ENCODE data around the gene ADAMTS10.
"Not testable (repeated sequence)": the region's sequence is repeated elsewhere in the genome, so short reads cannot be mapped to it uniquely, and the experiment has no call there.

Gene ADAMTS10

DNA sequence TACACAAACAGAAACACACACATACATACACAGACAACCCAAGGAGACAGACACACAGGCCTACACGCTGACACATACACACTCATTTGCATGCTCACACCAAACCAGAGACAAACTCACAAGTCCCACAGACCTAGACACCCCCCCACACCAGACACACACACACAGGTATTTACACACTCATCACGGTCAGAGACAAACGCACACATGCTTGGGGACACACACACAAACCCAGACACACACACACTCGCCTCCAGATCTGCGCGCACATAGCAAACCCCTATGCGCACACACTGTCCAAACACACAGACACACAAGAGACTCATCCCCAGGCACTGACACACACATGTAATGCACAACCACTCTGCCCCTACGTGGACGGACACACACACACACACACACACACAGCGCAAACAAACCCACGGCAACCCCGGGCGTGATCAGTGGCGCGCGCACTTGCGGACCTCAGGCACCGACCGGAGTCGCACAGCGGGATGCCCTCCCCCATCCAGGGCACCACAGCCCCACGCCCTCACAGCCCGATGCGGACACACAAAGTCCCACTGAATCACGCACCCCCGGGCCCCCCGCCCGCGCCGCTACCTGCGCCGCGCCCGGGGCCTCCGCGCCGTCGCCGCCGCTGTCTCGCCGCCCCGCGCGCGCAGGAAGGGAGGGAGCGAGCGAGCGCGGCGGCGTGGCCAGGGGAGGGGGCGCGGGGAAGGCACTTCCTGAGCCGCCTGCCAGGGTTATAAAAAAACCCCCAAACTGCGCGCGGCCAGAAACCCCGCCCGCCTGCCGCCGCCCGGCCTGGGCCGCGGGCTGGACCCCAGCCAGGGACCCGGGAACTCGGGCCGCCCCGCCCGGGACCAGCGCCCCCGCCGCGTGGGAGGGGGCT lies at the start of gene ADAMTS10:
ADAMTS10 (minus strand) TSS at position 675 of the 895 bp plus-strand sequence. CDS start 5,005 bp downstream, outside the sequence.
- peak; percentile 74 for DNase-seq

DNA sequence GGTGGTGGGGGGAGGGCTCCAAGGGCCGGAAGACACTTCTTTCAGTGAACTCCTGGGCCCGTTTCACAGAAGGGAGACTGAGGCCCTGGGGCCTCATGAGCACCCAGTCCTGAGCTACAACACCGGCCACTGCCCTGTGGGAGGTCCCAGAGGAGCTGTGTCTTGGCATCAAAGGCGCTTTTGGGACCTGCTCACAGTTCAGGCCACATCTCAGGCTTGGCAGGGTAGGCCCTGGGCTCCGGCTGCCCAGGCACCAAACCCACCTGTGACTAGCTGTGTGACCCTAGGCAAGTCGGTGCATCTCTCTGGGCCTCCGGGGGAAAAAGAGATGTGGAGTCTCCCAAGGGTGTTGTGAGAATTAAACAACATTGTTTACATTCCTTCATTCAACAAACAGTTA lies 49.4 kb upstream of the ADAMTS10 start:
- no peak for DNase-seq

DNA sequence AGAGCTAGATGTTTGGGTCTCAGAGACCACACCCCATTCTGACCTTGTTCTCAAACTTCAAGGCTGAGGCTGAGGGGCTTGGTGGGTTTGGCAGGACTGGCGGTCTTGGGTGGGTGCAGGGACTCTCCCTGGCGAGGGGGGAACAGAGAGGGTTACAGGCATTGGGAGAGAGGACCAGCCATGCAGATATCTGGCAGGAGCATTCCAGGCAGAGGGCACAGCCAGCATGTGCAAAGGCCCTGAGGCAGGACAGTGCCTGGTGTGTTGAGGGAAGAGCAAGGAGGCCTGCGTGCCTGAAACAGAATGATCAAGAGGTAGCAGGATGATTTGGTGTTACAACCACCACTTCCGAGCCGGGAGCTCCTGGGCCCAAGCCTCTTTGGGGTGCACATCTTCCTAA lies 47.4 kb upstream of the ADAMTS10 start:
- no peak for DNase-seq

DNA sequence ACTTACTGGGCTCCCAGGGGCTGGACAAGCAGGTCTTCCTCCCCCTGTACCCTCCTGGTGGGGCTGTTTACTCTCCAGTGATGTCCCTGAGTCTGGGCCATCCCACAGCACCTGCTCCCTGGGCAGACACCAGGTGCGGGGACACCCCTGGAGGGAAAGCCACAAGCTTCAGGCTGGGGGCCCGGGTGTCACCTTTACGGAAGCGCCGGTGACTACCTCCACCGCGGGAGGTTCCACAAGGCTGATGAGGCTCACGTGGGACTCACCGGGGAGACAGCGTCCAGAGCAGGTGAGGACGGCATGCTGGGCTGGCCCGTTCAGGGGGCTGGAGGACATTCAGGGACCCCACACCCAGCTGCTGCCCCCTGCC lies 44.8 kb upstream of the ADAMTS10 start:
- no peak for DNase-seq

DNA sequence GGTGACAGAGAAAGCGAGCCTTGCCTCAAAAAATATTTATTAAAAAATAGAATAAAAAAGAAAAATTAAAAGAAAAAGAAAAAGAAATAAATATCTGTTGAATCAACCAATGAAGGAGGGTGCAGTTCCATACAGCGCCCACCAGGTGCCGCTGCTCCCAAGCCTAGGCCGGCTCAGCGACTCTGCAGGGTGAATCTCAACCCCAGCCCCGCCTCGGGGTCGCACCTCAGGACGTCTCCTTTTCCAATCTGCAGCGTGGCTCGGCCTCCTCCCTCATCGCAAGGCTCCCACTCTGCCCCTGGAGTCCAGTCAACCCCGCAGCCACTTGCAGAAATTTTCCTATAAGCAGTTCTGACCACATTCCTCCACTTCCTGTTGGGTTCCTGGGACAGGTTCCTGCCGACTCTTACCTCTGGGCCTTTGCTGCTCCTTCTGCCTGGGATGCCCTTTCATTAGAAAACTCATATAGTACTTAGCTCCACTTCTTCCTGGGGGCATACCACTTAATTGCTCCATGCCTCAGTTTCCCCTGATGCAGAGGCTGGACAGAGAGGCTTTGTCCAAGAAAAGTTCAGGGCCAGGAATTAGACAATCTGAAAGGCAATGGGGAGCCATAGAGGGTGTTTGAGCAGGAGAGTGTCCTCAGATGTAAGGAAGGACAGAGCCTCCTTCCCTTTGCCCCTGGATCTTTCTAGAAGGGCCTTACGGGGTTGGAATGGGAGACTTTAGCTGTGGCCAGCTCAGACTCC lies 44.2 kb upstream of the ADAMTS10 start:
- peak; percentile 55 for DNase-seq

DNA sequence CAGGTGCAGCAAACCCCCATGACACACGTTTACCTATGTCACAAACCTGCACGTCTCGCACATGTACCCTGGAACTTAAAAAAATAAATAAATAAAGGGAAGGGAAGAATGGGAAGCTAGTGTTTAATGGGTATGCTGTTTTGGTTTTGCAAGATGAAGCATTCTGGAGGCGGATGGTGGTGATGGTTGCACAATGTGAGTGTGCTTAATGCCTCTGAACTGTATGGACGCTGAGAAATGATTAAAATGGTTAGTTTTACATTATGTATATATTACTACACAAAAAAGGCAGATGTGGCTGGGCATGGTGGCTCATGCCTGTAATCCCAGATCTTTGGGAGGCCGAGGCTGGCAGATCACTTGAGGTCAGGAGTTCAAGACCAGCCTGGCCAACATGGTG lies 37.7 kb upstream of the ADAMTS10 start:
- no peak for DNase-seq

DNA sequence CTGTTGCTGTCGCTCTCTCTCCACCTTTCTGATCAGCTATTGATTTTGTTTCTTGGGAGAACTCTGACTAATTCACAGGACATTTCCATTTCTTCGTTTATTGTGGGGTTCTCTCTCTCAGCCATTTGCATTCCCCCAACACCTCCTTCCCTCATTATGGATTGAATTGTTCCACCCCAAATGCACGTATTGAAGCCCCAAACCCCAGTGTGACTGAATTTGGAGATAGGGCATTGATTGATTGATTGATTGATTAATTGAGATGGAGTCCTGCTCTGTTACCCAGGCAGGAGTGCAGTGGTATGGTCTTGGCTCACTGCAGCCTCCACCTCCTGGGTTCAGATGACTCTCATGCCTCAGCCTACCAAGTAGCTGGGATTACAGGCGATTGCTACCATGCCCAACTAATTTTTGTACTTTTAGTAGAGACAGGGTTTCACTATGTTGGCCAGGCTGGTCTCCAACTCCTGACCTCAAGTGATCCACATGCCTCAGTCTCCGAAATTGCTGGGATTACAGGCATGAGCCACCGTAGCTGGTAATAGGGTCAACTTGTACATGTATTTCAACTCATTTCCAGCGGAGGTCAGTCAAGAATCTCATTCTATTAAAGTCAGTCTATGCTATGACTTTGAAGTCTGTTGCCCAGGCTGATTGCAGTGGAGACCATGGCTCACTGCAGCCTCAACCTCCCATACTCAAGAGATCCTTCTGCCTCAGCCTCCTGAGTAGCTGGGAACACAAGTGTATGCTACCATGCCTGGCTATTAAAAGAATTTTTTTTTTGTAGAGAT lies 33.5 kb upstream of the ADAMTS10 start:
- DNase-seq = no peak

DNA sequence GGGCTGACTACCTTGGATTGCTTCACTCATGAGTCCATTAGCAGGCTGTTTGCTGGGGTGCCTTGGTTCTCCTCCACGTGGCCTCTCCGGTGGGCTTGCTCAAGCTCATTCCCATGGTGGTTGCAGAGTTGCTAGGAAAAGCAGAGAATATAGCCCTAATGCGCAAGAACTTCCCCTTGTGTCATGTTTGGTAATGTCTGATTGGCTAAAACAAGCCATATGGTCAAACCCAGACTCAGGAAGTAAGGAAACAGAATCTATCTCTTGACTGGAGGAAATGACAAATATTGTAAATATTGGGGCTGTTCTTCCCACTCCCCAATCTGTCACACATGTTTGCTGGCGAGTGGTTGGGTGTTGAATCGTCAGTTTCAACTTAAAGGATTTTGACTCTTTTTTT lies 32.0 kb upstream of the ADAMTS10 start:
- no peak for DNase-seq

DNA sequence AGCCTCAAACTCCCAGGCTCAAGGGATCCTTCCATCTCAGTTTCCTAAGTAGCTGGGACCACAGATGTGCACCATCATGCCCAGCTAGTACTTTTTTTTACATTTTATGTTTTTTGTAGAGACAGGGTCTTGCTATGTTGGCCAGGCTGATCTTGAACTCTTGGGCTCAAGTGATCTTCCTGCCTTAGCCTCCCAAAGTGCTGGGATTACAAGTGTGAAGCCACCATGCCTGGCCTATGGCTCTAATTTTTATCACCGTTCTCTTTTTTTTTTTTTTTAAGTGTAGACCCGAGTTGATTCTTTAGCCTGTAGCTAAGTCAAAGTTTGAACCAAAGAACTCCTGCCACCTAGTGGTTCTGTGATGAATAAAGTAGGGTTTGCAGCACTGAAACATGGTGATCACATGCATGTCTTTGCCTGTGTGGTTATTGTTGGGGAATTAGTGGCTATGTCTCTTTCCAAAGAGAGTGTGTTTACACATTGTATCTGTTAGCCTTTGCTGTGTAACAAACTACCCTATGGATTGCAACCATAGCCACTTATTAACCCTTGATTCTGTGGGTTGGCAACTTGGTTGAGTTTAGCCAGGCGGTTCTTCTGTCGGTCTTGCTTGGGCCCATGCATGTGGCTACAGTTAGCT lies 31.5 kb upstream of the ADAMTS10 start:
- no peak for DNase-seq

DNA sequence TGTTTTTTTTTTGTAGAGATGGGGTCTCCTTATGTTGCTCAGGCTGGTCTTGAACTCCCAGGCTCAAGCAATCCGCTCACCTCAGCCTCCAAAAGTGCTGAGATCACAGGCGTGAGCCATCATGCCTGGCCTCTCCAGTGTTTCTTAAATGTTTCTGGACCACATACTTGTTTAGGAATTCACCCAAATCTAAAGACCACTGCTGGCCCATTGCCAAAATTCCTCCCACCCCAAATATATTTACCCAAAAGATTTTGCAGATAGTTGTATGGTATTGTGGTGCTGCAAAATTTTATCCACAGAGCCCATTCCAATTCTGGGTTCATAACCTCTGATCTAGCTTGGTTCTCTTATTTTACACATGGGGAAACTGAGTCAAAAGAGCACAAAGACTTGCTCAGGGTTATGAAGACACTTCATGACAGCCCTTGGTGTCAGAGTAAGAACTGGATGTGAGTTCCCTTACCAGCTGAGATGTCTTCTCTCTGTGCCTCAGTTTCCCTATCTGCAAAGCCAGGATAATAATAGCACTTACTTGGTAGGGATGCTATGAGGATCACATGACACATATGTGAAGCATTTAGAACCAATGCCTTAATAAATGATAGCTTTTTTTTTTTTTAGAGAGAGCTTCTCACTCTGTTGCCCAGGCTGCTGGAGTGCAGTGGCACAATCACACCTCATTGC lies 30.8 kb upstream of the ADAMTS10 start:
- no peak for DNase-seq

DNA sequence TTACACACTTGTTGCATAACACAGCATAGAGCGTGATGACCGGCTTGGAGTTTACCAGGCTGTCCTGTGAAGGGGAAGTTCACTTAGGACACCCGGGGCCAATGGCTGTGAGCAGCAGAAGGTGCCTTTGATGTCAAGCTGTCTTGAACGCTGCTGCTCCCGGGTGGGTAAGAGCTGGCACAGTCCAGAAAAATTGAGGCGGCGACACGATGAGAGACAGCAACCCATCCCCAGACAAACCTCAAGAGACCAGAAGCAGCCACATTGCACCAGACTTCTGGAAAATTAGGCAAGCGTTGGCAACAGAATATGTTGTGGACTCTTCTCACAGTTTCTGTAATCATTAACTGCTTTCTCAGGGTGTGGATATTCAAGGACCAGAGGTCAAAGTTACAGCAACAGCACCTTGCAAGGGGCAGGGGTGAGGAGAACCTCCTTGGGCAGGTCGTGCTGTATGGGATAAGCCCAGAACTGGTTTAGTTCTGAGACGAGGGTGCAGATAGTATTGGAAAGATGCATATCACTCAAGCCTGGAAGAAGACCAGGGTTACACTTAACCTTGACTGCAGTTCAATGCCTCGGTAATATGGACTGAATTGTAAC lies 30.0 kb upstream of the ADAMTS10 start:
- peak; percentile 51 for DNase-seq

DNA sequence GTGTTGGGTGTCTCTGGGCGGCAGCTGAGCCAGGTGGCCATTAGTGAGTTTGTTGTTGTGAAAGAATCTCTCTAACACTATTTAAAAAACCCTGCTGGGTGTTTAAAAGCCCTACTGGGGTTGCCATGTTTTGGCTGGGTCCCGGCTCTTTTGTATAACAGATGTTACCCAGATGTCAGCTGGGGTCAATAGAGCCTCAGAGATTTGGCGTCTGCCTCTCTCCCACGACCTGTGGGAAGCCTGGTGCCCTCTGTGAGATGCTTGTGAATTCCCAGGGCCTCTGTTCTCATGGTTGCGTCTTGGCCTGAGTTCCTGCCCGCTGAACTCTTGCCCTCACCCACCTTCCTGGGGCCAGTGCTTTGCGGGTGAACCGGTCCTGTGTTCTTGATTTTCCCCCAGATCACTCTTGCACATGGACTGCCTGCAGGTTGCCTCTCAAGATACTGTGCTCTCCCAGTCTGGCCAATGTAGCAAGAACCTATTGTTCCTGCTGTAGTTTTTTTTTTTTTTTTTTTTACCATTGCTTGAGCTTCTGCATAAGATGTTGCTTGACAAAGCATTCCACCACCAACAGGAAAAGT lies 29.4 kb upstream of the ADAMTS10 start:
- no peak for DNase-seq

DNA sequence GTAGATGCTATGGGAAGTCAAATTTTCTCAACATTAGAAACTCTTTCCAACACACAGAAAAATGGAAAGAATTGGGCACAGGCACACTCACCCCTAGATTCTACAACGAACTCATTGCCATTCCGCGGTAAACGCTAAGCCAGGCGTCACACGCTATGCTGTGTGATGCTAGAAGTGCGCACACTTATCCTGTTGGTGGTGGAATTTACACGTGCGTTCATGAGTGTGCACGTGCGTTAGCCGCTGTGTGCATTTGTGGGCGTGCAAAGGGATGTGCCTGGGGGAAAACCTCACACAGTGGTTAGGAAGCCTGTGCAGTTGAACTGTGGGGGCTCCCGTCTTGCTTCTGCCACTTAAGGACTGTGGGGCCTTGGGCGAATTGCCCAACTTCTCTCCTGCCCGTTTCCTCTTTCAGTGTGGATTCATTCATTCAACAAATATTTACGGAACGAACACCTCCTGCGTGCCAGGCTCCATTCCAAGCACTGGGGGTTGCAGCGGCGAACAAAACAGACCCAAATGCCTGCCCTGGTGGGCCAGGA lies 27.6 kb upstream of the ADAMTS10 start:
- DNase-seq = peak; percentile 43

DNA sequence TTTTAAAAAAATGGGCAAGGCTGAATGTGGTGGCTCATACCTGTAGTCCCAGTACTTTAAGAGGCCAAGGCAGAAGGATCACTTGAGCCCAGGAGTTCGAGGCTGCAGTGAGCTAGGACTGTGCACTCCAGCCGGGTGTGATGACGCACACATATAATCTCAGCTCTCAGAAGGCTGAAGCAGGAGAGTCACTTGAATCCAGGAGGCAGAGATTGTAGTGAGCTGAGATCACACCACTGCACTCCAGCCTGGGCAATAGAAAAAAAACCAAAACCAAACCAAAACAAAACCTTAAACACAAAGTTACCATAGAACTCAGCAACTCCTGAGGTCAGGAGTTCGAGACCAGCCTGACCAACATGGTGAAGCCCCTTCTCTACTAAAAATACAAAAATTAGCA lies 26.6 kb upstream of the ADAMTS10 start:
- DNase-seq = not testable (repeated sequence)

DNA sequence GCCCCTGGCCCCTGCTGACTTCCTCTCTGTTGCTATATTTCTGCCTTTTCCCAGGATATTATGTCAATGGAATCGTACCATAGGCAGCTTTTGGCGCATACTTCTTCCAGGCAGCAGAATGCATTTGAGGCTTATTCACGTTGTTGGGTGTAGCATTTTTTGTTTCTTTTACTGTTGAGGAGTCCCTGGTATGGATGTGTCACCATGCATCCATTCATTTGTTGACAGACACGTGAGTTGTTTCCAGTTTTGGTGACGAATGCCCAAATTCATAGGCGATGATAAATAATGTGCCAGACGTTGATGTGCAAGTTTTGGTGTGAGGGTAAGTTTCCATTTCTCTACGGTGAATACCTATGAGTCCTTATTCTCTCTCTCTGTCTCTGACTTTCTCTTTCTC lies 24.9 kb upstream of the ADAMTS10 start:
- DNase-seq = no peak

DNA sequence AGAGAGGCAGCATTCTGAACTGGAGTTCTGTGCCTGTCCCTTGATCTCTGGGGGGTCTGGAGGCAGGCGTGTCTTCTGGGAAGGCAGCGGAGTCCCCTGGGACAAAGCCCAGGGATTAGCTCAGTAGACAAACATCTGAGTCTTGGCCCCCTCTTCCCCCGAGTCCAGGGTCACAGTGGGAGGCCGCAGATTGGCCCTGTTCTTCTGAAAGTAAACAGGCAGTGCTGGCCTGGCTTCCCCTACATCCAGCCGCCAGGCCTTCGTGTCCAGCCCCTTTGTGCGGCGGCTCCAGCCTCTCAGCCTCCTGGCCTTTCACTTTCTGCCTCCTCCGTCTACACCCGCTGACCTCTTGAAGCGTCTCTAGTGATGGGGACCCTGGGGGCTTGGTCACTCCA lies 20.9 kb upstream of the ADAMTS10 start:
- no peak for DNase-seq

DNA sequence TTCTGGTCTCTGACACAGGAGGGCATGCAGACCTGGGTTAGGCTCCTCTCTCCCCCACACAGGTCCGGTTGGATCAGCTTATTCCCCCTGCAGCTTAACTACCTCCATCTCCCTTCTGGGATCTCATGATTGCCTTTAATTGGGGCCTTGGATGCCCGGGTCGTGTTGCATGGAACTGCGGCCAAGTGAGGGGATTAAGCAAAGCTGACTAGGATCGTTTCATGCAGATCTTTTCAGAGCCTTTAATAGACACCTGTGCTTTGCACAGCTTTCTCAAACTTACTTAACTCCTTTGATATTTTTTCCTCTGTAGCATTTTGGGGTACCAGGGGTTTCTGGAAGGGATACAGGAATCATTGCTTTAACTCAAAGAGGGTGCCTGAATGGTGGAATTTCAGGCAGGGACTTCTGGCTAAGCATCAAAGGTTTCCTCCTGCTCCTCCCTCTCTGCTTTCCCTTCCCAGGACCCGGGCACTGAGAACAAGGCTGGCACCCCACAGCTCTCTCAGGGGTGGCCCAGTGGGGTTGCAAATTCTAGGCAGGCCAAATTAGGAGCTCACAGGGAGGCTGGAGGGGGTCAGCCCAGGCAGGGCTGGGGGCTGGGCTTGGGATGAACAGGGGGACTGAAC lies 20.4 kb upstream of the ADAMTS10 start:
- no peak for DNase-seq

DNA sequence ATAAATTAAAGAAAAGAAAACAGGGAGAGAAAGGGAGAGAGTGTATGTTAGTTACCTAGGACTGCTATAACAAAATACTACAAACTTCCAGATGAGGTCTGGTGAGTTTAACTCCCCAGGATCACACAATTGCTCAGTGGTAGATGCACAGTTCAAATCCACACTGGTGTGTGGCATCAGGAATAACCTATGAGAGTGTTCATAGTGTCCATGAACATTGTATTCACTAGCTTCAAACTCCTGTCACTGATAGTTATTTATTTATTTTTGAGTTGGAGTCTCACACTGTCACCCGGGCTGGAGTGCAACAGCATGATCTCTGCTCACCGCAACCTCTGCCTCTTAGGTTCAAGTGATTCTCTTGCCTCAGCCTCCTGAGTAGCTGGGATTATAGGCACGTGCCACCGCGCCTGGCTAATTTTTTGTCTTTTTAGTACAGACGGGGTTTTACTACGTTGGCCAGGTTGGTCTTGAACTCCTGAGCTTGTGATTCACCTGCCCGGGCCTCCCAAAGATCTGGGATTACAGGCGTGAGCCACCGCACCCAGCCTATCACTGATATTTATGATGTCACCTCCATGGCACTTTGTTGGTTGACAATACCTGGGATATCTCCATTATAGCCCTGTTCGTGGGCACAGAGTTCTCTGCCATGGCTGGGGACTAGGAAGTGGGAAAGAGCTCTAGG lies 19.6 kb upstream of the ADAMTS10 start, which contains the start of gene NFILZ:
NFILZ (plus strand) TSS at position 638 of the 688 bp plus-strand sequence. CDS start 46,133 bp downstream, outside the sequence.
- DNase-seq = no peak

DNA sequence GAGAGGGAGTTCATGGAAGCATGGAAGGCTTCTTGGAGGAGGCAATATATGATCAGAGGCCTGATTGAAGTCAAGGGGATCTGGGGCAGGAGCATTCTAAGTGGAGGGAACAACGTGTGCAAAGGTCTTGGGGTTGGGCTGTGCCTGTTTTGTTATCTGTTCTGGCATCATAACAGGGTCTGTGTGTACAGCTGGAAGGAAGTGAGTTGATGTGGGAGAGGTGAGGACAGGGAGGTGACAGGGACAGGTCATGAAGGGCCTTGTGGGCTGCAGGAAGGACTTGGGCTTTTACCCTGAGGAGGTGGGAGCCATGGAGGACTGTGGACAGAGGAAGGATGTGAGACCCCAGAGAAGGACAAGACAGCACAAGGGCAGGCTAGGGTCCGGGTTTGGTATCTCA lies 18.7 kb upstream of the ADAMTS10 start:
- no peak for DNase-seq

DNA sequence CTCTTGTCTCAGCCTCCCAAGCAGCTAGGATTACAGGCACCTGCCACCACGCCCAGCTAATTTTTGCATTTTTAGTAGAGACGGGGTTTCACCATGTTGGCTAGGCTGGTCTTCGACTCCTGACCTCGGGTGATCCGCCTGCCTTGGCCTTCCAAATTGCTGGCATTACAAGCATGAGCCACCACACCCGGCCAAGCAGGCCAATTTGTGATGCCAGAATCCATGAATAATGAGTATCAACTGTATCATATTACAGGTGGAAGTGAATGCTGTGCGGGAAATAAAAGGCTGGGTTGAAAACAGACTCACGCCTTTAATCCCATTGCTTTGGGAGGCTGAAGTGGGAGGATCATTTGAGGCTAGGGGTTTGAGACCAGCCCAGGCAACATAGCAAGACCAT lies 16.3 kb upstream of the ADAMTS10 start:
- no peak for DNase-seq
